HL-60 (cell line): ENCODE results near the gene RIN1.

Source experiments
- DNase-seq, 2 experiments: peaks; one replicate each; pipeline ENCODE4 v3.0.0-alpha.2; 2010 to 2020; ENCODE audit warnings: low read depth in 1 of 2, low spot score in 1 of 2
- H3K27ac ChIP-seq: fragments of 250-450 bp; sonication (Bioruptor Pico); replicated peaks from 2 replicates; pipeline ENCODE4 v1.5.1; 2020; ENCODE audit warnings: mild to moderate bottlenecking, moderate library complexity
- H3K27me3 ChIP-seq: fragments of 250-450 bp; sonication (Bioruptor Pico); 2 replicates; pipeline ENCODE4 v1.5.1; 2021; ENCODE audit warnings: mild to moderate bottlenecking, moderate library complexity; ENCODE audit not compliant: insufficient read depth, poor library complexity, severe bottlenecking
- H3K4me3 ChIP-seq: replicated peaks from 2 replicates; pipeline ENCODE4 v1.5.1; 2011; ENCODE audit warnings: mild to moderate bottlenecking, control low read depth, low read length; ENCODE audit not compliant: insufficient read depth
- CTCF ChIP-seq: IDR thresholded peaks from one replicate; pipeline ENCODE4 v1.5.1; 2011; ENCODE audit warnings: low read length, control low read depth, inconsistent platforms; ENCODE audit not compliant: insufficient read depth
- GABPA ChIP-seq: IDR thresholded peaks from 2 replicates; pipeline ENCODE4 v1.6.1; 2012; ENCODE audit warnings: low read depth
- POLR2AphosphoS5 ChIP-seq: IDR thresholded peaks from 2 replicates; pipeline ENCODE4 v1.6.1; 2012; ENCODE audit warnings: low read depth
- SPI1 ChIP-seq: IDR thresholded peaks from 2 replicates; pipeline ENCODE4 v1.6.1; 2012; ENCODE audit warnings: low read depth, mild to moderate bottlenecking, borderline replicate concordance
- TF ChIP-seq, protein P1 (sequence below): IDR thresholded peaks from 2 replicates; pipeline ENCODE4 v1.6.1; 2012; ENCODE audit warnings: low read depth; ENCODE audit not compliant: insufficient replicate concordance

The RIN1 gene

GRCh38 chr11:66333896-66334604 is 2.2 kb downstream of the RIN1 start:
- H3K27me3 ChIP-seq, result no peaks in the 10 kb centered on the region
- TF ChIP-seq CTCF, result no peak
- TF ChIP-seq SPI1, result no peak
- TF ChIP-seq, protein P1, sequence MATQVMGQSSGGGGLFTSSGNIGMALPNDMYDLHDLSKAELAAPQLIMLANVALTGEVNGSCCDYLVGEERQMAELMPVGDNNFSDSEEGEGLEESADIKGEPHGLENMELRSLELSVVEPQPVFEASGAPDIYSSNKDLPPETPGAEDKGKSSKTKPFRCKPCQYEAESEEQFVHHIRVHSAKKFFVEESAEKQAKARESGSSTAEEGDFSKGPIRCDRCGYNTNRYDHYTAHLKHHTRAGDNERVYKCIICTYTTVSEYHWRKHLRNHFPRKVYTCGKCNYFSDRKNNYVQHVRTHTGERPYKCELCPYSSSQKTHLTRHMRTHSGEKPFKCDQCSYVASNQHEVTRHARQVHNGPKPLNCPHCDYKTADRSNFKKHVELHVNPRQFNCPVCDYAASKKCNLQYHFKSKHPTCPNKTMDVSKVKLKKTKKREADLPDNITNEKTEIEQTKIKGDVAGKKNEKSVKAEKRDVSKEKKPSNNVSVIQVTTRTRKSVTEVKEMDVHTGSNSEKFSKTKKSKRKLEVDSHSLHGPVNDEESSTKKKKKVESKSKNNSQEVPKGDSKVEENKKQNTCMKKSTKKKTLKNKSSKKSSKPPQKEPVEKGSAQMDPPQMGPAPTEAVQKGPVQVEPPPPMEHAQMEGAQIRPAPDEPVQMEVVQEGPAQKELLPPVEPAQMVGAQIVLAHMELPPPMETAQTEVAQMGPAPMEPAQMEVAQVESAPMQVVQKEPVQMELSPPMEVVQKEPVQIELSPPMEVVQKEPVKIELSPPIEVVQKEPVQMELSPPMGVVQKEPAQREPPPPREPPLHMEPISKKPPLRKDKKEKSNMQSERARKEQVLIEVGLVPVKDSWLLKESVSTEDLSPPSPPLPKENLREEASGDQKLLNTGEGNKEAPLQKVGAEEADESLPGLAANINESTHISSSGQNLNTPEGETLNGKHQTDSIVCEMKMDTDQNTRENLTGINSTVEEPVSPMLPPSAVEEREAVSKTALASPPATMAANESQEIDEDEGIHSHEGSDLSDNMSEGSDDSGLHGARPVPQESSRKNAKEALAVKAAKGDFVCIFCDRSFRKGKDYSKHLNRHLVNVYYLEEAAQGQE, result no peak
- no peak for TF ChIP-seq POLR2AphosphoS5
- TF ChIP-seq GABPA, result no peak
- H3K27ac ChIP-seq, result no peak overlapping the region
- no peak overlapping the region for H3K4me3 ChIP-seq
- no peak for DNase-seq

GRCh38 chr11:66333220-66333877 is 2.9 kb downstream of the RIN1 start:
- DNase-seq, result no peak
- TF ChIP-seq POLR2AphosphoS5 (no peak), GABPA (no peak), CTCF (no peak), SPI1 (no peak)
- TF ChIP-seq, protein P1, result no peak
- Histone ChIP-seq H3K4me3 (no peak overlapping the region), H3K27me3 (no peaks in the 10 kb centered on the region), H3K27ac (no peak overlapping the region)

- no peak overlapping the region for H3K27ac ChIP-seq
- DNase-seq, result no peak
- no peak overlapping the region for H3K4me3 ChIP-seq
- no peaks in the 10 kb centered on the region for H3K27me3 ChIP-seq
- TF ChIP-seq, protein P1, result no peak
- TF ChIP-seq CTCF, result no peak
- TF ChIP-seq SPI1, result no peak
- TF ChIP-seq GABPA, result no peak
- TF ChIP-seq POLR2AphosphoS5, result no peak
Measured at GRCh38 chr11:66332371-66333219, 3.6 kb downstream of the RIN1 start.
